ENCODE results near the gene DNAAF9. TPM values are rescaled to one million over a fixed set of nuclear protein-coding genes. Genes with fewer than 3 reads are reported as not detected.

Gene DNAAF9
- total and polyA plus RNA-seq, 2 donors (not counting 3 experiments of a cell fraction or from before 2014, with no cell fraction given), result 7.6 to 20.9 TPM

DNA sequence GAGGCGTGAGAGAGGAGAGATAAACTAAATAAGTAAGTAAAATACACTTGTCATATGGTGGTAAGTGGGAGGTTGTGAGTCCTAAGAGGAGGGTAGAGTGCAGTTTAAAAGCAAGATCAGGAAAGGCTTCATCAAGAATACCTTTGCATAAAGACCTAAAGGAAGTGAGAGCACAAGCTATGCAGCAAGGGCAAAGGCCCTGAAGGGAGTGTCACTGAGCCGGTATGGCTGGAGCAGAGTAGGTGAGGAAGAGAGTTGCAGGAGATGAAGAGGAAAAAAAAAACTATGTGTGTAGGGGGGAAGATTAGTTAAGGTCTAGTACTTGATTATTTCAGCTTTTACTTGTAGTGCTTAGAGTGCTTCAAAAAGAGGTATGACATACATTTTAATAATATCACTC lies 11.0 kb downstream of the DNAAF9 start:
- H3K4me1 ChIP-seq (ENCODE audit: control insufficient read depth, extremely low read depth, insufficient read depth, low read length), result no peaks in the 10 kb centered on the region
- BruUV-seq (replicated peaks), result no TSS peak
- POLR2A ChIA-PET, result no interaction called here

More for the DNA sequence above, 11.0 kb downstream of the DNAAF9 start:
- Histone ChIP-seq H4K20me1 (replicated peaks; ENCODE audit: control insufficient read depth, extremely low read depth, insufficient read depth, low read length) (peaks cover under 1% of the 10 kb centered on the region), H3K27ac (ENCODE audit: insufficient read depth, low read depth, low read length) (no peak overlapping the region), H3K27me3 (ENCODE audit: control insufficient read depth in 2 of 2, insufficient read depth in 2 of 2, low read length in 2 of 2) (no peaks in the 10 kb centered on the region), H3K9ac (replicated peaks; ENCODE audit: extremely low read depth, insufficient read depth, low read length) (no peak overlapping the region), H2AFZ (ENCODE audit: low read depth, low read length) (no peak overlapping the region), H3K4me3 (replicated peaks in 1 of 3; ENCODE audit: insufficient read depth in 1 of 3, low read depth in 1 of 3, low read length in 3 of 3) (no peak overlapping the region), H3K9me3 (replicated peaks; ENCODE audit: control insufficient read depth, insufficient read depth, low read length) (no peaks in the 10 kb centered on the region), H3K36me3 (ENCODE audit: control insufficient read depth in 2 of 2, extremely low read depth in 1 of 2, insufficient read depth in 2 of 2, low read length in 2 of 2) (no peaks in the 10 kb centered on the region), H3K4me2 (ENCODE audit: insufficient read depth, low read length) (no peak overlapping the region), H3K9me1 (replicated peaks; ENCODE audit: control insufficient read depth, extremely low read depth, insufficient read depth, low read length) (no peaks in the 10 kb centered on the region), H3K79me2 (ENCODE audit: control insufficient read depth, insufficient read depth, low read length) (peaks cover 53% of the 10 kb centered on the region)
- DNase-seq (ENCODE audit: low read depth, low spot score) (no peak), FAIRE-seq (no peak)
- intact Hi-C loops (cut with micrococcal nuclease), result no loop called here
- dilution Hi-C loops (cut with MboI; ENCODE audit: extremely low pct_ligation_motif_present, low sequenced_read_pairs), result no loop called here
- CTCF ChIA-PET, result no interaction called here
- no peak for TF ChIP-seq JUN (IDR thresholded peaks at IDR 0.05; ENCODE audit: borderline replicate concordance, insufficient read depth, insufficient read length, low read depth)
- TF ChIP-seq POLR2AphosphoS5 (IDR thresholded peaks at IDR 0.05; ENCODE audit: insufficient read depth, low read depth, low read length), result no peak
- TF ChIP-seq CTCF (IDR thresholded peaks at IDR 0.05; ENCODE audit: extremely low read depth in 1 of 2, insufficient read depth in 1 of 2, low read depth in 1 of 2, low read length in 2 of 2), result no peak
- TF ChIP-seq POLR2A (IDR thresholded peaks at IDR 0.05; ENCODE audit: low read depth, low read length), result no peak
- TF ChIP-seq EZH2 (IDR thresholded peaks at IDR 0.05; ENCODE audit: borderline replicate concordance, low read depth, low read length, severe bottlenecking), result no peak
- TF ChIP-seq MYC (IDR thresholded peaks at IDR 0.05; ENCODE audit: low read depth, low read length), result no peak
- TF ChIP-seq, protein P1, sequence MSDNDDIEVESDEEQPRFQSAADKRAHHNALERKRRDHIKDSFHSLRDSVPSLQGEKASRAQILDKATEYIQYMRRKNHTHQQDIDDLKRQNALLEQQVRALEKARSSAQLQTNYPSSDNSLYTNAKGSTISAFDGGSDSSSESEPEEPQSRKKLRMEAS (IDR thresholded peaks at IDR 0.05; ENCODE audit: insufficient read depth, insufficient read length), result no peak
- TF ChIP-seq GATA2 (IDR thresholded peaks at IDR 0.05; ENCODE audit: insufficient read depth, insufficient read length, low read depth, low read length), result no peak
- TF ChIP-seq FOS (IDR thresholded peaks at IDR 0.05; ENCODE audit: borderline replicate concordance, insufficient read depth, low read length), result no peak

All from endothelial cell of umbilical vein (primary cell).